Heart right ventricle (tissue), 16 donors: ENCODE data around the gene IARS1. TPM values are rescaled to one million over a fixed set of nuclear protein-coding genes. Genes with fewer than 3 reads are reported as not detected.

Experiments
- ATAC-seq, 8 donors: fragments of 200-7000 bp; cut with Tn5 transposase; one replicate each; pipeline ENCODE4 v1.9.1; 2020; ENCODE audit warnings: mild to moderate bottlenecking in 8 of 8, moderate library complexity in 8 of 8, moderate number of reproducible peaks in 1 of 8
- DNase-seq, 2 donors: peaks; one replicate each; pipeline ENCODE4 v3.0.0-alpha.2; 2020
- H3K27ac ChIP-seq, 10 donors: fragments of 200-600 bp; sonication (generic) in 2 of 10; one replicate each; pipeline versions ENCODE4 v1.5.0 to v1.8.0; 2020 to 2022; ENCODE audit warnings: mild to moderate bottlenecking in 3 of 10
- H3K27me3 ChIP-seq, 7 donors: fragments of 200-600 bp; one replicate each; pipeline ENCODE4 v1.8.0; 2021 to 2022; ENCODE audit warnings: mild to moderate bottlenecking in 2 of 7
- H3K36me3 ChIP-seq, 9 donors: fragments of 200-600 bp; sonication (generic) in 1 of 9; one replicate each; pipeline versions ENCODE4 v1.5.0 to v1.8.0; 2020 to 2022; ENCODE audit warnings: mild to moderate bottlenecking in 2 of 9
- H3K4me1 ChIP-seq, 9 donors: fragments of 200-600 bp; sonication (generic) in 1 of 9; one replicate each; pipeline versions ENCODE4 v1.5.0 to v1.8.0; 2020 to 2022; ENCODE audit warnings: mild to moderate bottlenecking in 4 of 9
- H3K4me3 ChIP-seq, 10 donors: fragments of 200-600 bp; sonication (generic) in 2 of 10; one replicate each; pipeline versions ENCODE4 v1.5.0 to v1.8.0; 2020 to 2022; ENCODE audit warnings: mild to moderate bottlenecking in 7 of 10, moderate library complexity in 2 of 10
- H3K9me3 ChIP-seq, 11 donors: fragments of 200-600 bp in 10 of 11; sonication (generic) in 2 of 11; one replicate each; pipeline versions ENCODE4 v1.5.0 to v1.8.0; 2013 to 2022; ENCODE audit warnings: mild to moderate bottlenecking in 2 of 11, control low read depth in 1 of 11, moderate library complexity in 1 of 11
- WGBS, 2 donors: extraction: QIAGEN DNeasy Blood & Tissue Kit; methylation state at CpG; one replicate each; pipeline ENCODE4 v1.1.7; 2013; ENCODE audit warnings: inconsistent platforms in 1 of 2; 5-methylcytosine and 5-hydroxymethylcytosine counted together
- intact Hi-C, 10 donors: fragments of 100-400 bp; cut with DNase I; formaldehyde crosslinking; loops; one replicate each; pipeline versions ENCODE4 v1.11.1 to v1.14.2; 2022
- polyA plus RNA-seq, 2 donors: library from polyadenylated mRNA; stranded (reverse); fragments of 200-250 nt; gene quantifications; one replicate each; pipeline ENCODE4 v1.2.3, GENCODE V29; 2013
- total RNA-seq, 10 donors: library from RNA; stranded (reverse); fragmentation: NEBNext Ultra II Directional in 3 of 10; extraction: Animal tissue kit (Norgen Biotek cat#: 25700) in 3 of 10; gene quantifications; one replicate each; pipeline versions ENCODE4 v1.2.1 to v1.2.4, GENCODE V29; 2021 to 2023
- TF ChIP-seq, protein P1 (sequence below), 9 donors: fragments of 200-600 bp; sonication (generic) in 2 of 9; IDR thresholded peaks; one replicate each; pipeline versions ENCODE4 v1.5.0 to v1.8.0; 2021 to 2022; ENCODE audit warnings: antibody characterized with exemption in 9 of 9, mild to moderate bottlenecking in 5 of 9, moderate library complexity in 1 of 9
- donor health status: Arrhythmogenic right ventricular cardiomyopathy.
- donor health status: ischemic (EF 13 %, LVEDD 7.1; RV severe dilation, severe dysfunction).
- donor health status: healthy with polysubstance abuse.
- donor health status: DM: no; HTN: yes; CAD: no.
- donor health status: DM: no; HTN: no; CAD: no.
- donor health status: ischemic (EF 25% LVEDD 6.9; RV normal size, moderate dysfunction).
- donor health status: ischemic (EF 25% LVEDD 5.7; RV mildly dilated, moderate dysfunction).
- donor health status: healthy.
- donor health status: DM: yes; HTN: yes; CAD: no.
- donor health status: Ischemic cardiomyopathy.
- donor health status: ischemic (EF 35%, LVEDD 5.7; RV mildly dilated, moderate dysfunction).
- donor health status: nonischemic (EF 11% LVEDD 7.7; RV severe dilation, severe dysfunction).
- donor health status: DM: yes; HTN: yes; CAD: no.
- donor health status: PGD.
- donor health status: ischemic (EF 29% LVEDD 5.4; RV normal size, mild dysfunction).
- donor health status: nonischemic (EF 23%, LVEDD 6.1; RV moderate dilation, normal function).

Gene IARS1
- total and polyA plus RNA-seq, 12 donors = 9.0 to 79.6 (median 60.8) TPM

DNA sequence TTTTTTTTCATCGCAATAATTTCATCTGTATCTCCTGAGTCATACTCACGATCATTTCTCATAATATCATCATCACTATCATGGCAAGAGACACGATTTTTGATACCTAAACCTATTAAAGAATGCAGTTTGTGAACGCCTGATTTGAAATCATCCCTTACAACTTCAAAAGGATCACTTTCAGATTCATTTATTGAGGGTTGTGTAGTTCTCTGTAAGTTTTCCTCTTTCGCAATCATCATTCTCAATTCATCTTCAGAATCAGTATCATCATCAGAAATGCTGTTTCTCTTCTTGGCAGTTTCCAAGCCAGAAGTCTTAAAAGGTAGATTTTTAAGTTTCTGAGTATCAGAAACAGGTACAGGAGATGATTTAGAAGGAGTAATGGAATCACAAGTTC lies 22.0 kb upstream of the IARS1 start:
- no peak for DNase-seq
- intact Hi-C loops = no loop called here
- no peak overlapping the region for H3K4me3 ChIP-seq
- H3K27me3 ChIP-seq = no peaks in the 10 kb centered on the region
- TF ChIP-seq, protein P1, sequence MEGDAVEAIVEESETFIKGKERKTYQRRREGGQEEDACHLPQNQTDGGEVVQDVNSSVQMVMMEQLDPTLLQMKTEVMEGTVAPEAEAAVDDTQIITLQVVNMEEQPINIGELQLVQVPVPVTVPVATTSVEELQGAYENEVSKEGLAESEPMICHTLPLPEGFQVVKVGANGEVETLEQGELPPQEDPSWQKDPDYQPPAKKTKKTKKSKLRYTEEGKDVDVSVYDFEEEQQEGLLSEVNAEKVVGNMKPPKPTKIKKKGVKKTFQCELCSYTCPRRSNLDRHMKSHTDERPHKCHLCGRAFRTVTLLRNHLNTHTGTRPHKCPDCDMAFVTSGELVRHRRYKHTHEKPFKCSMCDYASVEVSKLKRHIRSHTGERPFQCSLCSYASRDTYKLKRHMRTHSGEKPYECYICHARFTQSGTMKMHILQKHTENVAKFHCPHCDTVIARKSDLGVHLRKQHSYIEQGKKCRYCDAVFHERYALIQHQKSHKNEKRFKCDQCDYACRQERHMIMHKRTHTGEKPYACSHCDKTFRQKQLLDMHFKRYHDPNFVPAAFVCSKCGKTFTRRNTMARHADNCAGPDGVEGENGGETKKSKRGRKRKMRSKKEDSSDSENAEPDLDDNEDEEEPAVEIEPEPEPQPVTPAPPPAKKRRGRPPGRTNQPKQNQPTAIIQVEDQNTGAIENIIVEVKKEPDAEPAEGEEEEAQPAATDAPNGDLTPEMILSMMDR (IDR thresholded peaks at IDR 0.05) = no peak
- peaks cover 0 to 99% (median 47%) of the 10 kb centered on the region in 9 donors for H3K36me3 ChIP-seq
- 95 to 96% methylated on average over 5 of the region's 5 CpGs for WGBS, 2 donors
- no peak for ATAC-seq
- no peak overlapping the region for H3K27ac ChIP-seq
- no peaks in the 10 kb centered on the region for H3K9me3 ChIP-seq
- peaks cover 2 to 22% (median 12%) of the 10 kb centered on the region in 9 donors for H3K4me1 ChIP-seq

DNA sequence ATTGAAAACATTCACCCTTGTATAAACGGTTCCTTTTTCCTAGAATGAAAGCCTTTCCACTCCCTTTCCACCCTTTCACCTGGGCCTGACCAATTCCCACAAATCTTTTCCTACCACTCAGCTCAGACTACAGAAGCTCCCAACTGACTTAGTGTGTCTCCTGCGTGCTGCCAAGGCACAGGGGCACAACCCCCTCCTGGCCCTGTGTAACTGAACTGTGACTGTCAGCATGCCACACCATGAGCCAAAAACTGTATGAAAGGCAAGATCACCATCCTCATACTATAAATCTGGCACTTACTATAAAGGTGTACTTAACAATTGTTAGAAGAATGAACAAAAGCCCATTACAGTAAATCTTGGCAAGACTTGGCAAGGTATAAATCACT lies 20.1 kb upstream of the IARS1 start:
- DNase-seq (no peak), ATAC-seq (peak; percentile 47 to 90 (median 69))
- Histone ChIP-seq H3K27me3 (no peaks in the 10 kb centered on the region), H3K9me3 (no peaks in the 10 kb centered on the region), H3K4me3 (no peak overlapping the region), H3K4me1 (peaks cover 2 to 28% (median 14%) of the 10 kb centered on the region in 9 donors), H3K36me3 (peaks cover 0 to 99% (median 44%) of the 10 kb centered on the region in 9 donors), H3K27ac (peak overlapping the region; percentile 45 to 83 (median 62))
- intact Hi-C loops = no loop called here
- 55 to 57% methylated on average over 2 of the region's 2 CpGs for WGBS, 2 donors
- TF ChIP-seq, protein P1 (IDR thresholded peaks at IDR 0.05) = no peak

- Histone ChIP-seq H3K27me3 (no peaks in the 10 kb centered on the region), H3K27ac (peak overlapping the region; percentile 45 to 83 (median 62)), H3K4me3 (no peak overlapping the region), H3K4me1 (peaks cover 2 to 30% (median 14%) of the 10 kb centered on the region in 9 donors), H3K9me3 (no peaks in the 10 kb centered on the region), H3K36me3 (peaks cover 0 to 99% (median 41%) of the 10 kb centered on the region in 9 donors)
- TF ChIP-seq, protein P1 (IDR thresholded peaks at IDR 0.05) = no peak
- intact Hi-C loops = no loop called here
- 60 to 62% methylated on average over 6 of the region's 6 CpGs for WGBS, 2 donors
- ATAC-seq = peak in 6 of 8 donors; percentile 48 to 86 (median 66)
- no peak for DNase-seq
Observed at GRCh38 chr9:92312887-92313623, 19.6 kb upstream of the IARS1 start.

GRCh38 chr9:92310562-92310961 lies 17.1 kb upstream of the IARS1 start:
- Histone ChIP-seq H3K27ac (no peak overlapping the region), H3K4me3 (no peak overlapping the region), H3K36me3 (peaks cover 0 to 99% (median 42%) of the 10 kb centered on the region in 9 donors), H3K27me3 (no peaks in the 10 kb centered on the region), H3K9me3 (no peaks in the 10 kb centered on the region), H3K4me1 (peaks cover 2 to 30% (median 14%) of the 10 kb centered on the region in 9 donors)
- DNase-seq = no peak
- intact Hi-C loops = no loop called here
- WGBS, 2 donors = 95 to 96% methylated on average over 3 of the region's 3 CpGs
- TF ChIP-seq, protein P1 (IDR thresholded peaks at IDR 0.05) = no peak
- no peak for ATAC-seq
